HFFc6 (cell line): Measurements from ENCODE around the gene SIRPG. TPM values are rescaled to one million over a fixed set of nuclear protein-coding genes. Genes with fewer than 3 reads are reported as not detected.

Experiments used
- DNase-seq: peaks from one replicate; pipeline ENCODE4 v3.0.0-alpha.2; 2018
- H3K27ac Mint-ChIP-seq: 2 replicates; pipeline ENCODE4 v1.8.0; 2020; ENCODE audit warnings: mild to moderate bottlenecking, mixed read lengths
- H3K27me3 Mint-ChIP-seq: 2 replicates; pipeline ENCODE4 v1.8.0; 2021; ENCODE audit warnings: mild to moderate bottlenecking, moderate library complexity, mixed read lengths; ENCODE audit not compliant: insufficient read depth
- H3K36me3 Mint-ChIP-seq: 2 replicates; pipeline ENCODE4 v1.8.0; 2021; ENCODE audit warnings: low read depth, mixed read lengths
- H3K4me1 Mint-ChIP-seq: 2 replicates; pipeline ENCODE4 v1.8.0; 2020; ENCODE audit warnings: low read depth, mixed read lengths
- H3K4me3 Mint-ChIP-seq: 2 replicates; pipeline ENCODE4 v1.8.0; 2020; ENCODE audit warnings: mild to moderate bottlenecking, moderate library complexity, mixed read lengths
- H3K9me3 Mint-ChIP-seq: 2 replicates; pipeline ENCODE4 v1.8.0; 2020; ENCODE audit warnings: mild to moderate bottlenecking, mixed read lengths
- CTCF ChIP-seq: fragments of 200-600 bp; sonication (generic); IDR thresholded peaks from 2 replicates; pipeline ENCODE4 v1.5.0; 2021; ENCODE audit warnings: antibody characterized with exemption, mild to moderate bottlenecking
- total RNA-seq, 6 experiments: library from RNA; stranded (reverse); fragmentation: NEBNext Ultra II Directional; extraction: Animal tissue kit (Norgen Biotek cat#: 25700); gene quantifications; 2 replicates in 1 of 6; 3 replicates in 5 of 6; pipeline ENCODE4 v1.2.3, GENCODE V29; 2021

SIRPG gene
- total RNA-seq, 6 experiments from 2014 or later, result not detected

- DNase-seq, result no peak
- no peaks in the 10 kb centered on the region for H3K9me3 Mint-ChIP-seq
- H3K27me3 Mint-ChIP-seq, result peaks cover 44% of the 10 kb centered on the region
- H3K36me3 Mint-ChIP-seq, result no peaks in the 10 kb centered on the region
- no peak overlapping the region for H3K4me3 Mint-ChIP-seq
- no peaks in the 10 kb centered on the region for H3K4me1 Mint-ChIP-seq
- no peak overlapping the region for H3K27ac Mint-ChIP-seq
- TF ChIP-seq CTCF, result no peak
Observed at GRCh38 chr20:1676650-1677049, 19.1 kb upstream of the SIRPG start.

GRCh38 chr20:1674990-1675780, 17.6 kb upstream of the SIRPG start:
- no peak for DNase-seq
- no peak for TF ChIP-seq CTCF
- H3K36me3 Mint-ChIP-seq, result no peaks in the 10 kb centered on the region
- no peak overlapping the region for H3K27ac Mint-ChIP-seq
- H3K4me3 Mint-ChIP-seq, result no peak overlapping the region
- H3K27me3 Mint-ChIP-seq, result peaks cover 47% of the 10 kb centered on the region
- no peaks in the 10 kb centered on the region for H3K4me1 Mint-ChIP-seq
- H3K9me3 Mint-ChIP-seq, result no peaks in the 10 kb centered on the region

- Mint-ChIP-seq H3K4me1 (no peaks in the 10 kb centered on the region), H3K27me3 (peaks cover 46% of the 10 kb centered on the region), H3K9me3 (no peaks in the 10 kb centered on the region), H3K4me3 (no peak overlapping the region), H3K36me3 (no peaks in the 10 kb centered on the region), H3K27ac (no peak overlapping the region)
- no peak for TF ChIP-seq CTCF
- DNase-seq, result no peak
Observed at GRCh38 chr20:1674361-1674760, 16.8 kb upstream of the SIRPG start.

DNA sequence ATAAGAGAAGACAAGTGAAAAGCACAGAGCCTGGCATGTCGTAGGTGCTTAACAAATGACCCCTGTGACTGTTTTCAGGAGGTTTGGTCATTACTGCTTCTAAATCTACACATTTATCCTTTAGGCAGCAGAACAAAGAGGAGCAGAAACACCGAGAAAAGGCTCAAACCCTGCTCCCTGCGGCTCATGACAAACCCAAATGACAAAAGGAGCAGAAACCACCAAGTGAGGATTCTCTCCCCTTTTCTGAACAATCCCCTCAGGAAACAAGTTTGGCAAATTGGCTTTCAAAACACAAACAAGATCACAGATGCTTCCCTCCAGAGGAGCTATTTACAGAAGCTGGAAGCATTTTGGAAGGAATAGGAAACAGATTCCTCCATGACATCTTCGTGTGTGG, 15.8 kb upstream of the SIRPG start:
- H3K4me1 Mint-ChIP-seq, result no peaks in the 10 kb centered on the region
- no peak overlapping the region for H3K27ac Mint-ChIP-seq
- H3K4me3 Mint-ChIP-seq, result no peak overlapping the region
- no peaks in the 10 kb centered on the region for H3K9me3 Mint-ChIP-seq
- H3K27me3 Mint-ChIP-seq, result peaks cover 46% of the 10 kb centered on the region
- H3K36me3 Mint-ChIP-seq, result no peaks in the 10 kb centered on the region
- no peak for DNase-seq
- TF ChIP-seq CTCF, result no peak

GRCh38 chr20:1672728-1673127, 15.1 kb upstream of the SIRPG start:
- no peak overlapping the region for H3K4me3 Mint-ChIP-seq
- H3K27me3 Mint-ChIP-seq, result peaks cover 43% of the 10 kb centered on the region
- no peak for DNase-seq
- no peak overlapping the region for H3K27ac Mint-ChIP-seq
- TF ChIP-seq CTCF, result no peak
- H3K4me1 Mint-ChIP-seq, result no peaks in the 10 kb centered on the region
- H3K36me3 Mint-ChIP-seq, result no peaks in the 10 kb centered on the region
- H3K9me3 Mint-ChIP-seq, result no peaks in the 10 kb centered on the region
